ENCODE results near the gene LRIG2. TPM values are rescaled to one million over a fixed set of nuclear protein-coding genes. Genes with fewer than 3 reads are reported as not detected.
A peak's percentile ranks its signal among the peaks of the same experiment; 100 is the strongest.

LRIG2 gene
- total RNA-seq, 1 experiment from 2014 or later: 23.2 TPM

- no peaks in the 10 kb centered on the region for H3K79me2 ChIP-seq (ENCODE audit: insufficient read depth, low read length)
- no peak overlapping the region for H3K4ac ChIP-seq (ENCODE audit: low read depth, low read length)
- no peak overlapping the region for H3K4me2 ChIP-seq (ENCODE audit: insufficient read depth, insufficient read length, low read length)
- no peak overlapping the region for H3K23ac ChIP-seq (ENCODE audit: insufficient read length, low read depth, low read length)
- no peak overlapping the region for H2BK12ac ChIP-seq (ENCODE audit: insufficient read length, low read depth, low read length)
- Mint-ChIP-seq H3K4me1 (no peaks in the 10 kb centered on the region; a peak in 1 of 4 replicates), H3K27me3 (ENCODE audit: low read depth) (no peaks in the 10 kb centered on the region; the same call in 1 of the 2 replicates), H3K9me3 (peaks cover 21 to 22% of the 10 kb centered on the region in 2 experiments), H3K4me3 (no peak overlapping the region), H3K27ac (no peak overlapping the region), H3K36me3 (ENCODE audit: insufficient read depth in 1 of 3, low read depth in 3 of 3) (peaks cover 16 to 24% (median 16%) of the 10 kb centered on the region in 3 experiments)
- no peak overlapping the region for H2AFZ ChIP-seq (ENCODE audit: low read length)
- no peaks in the 10 kb centered on the region for H3K79me1 ChIP-seq (ENCODE audit: insufficient read depth, low read depth, low read length, poor library complexity, severe bottlenecking)
- H3K27ac ChIP-seq (ENCODE audit: insufficient read length, low read depth, low read length): no peak overlapping the region
- no peak overlapping the region for H4K8ac ChIP-seq (replicated peaks; ENCODE audit: insufficient read length, low read depth, low read length)
- no peak overlapping the region for H3K18ac ChIP-seq (ENCODE audit: insufficient read length, low read depth, low read length)
- no peak overlapping the region for H3T11ph ChIP-seq (ENCODE audit: low read length)
- no peak overlapping the region for H2BK120ac ChIP-seq (ENCODE audit: low read depth, low read length, poor library complexity, severe bottlenecking)
- no peaks in the 10 kb centered on the region for H3K4me1 ChIP-seq (ENCODE audit: insufficient read depth, low read length)
- peak overlapping the region; percentile 57; the same call in 1 of the 2 replicates for H3K14ac ChIP-seq (ENCODE audit: insufficient read depth, low read length)
- H3K27me3 ChIP-seq (ENCODE audit: insufficient read depth, low read length): no peaks in the 10 kb centered on the region
- H2BK5ac ChIP-seq (ENCODE audit: insufficient read length, low read length): no peak overlapping the region
- H4K20me1 ChIP-seq (ENCODE audit: control insufficient read depth, insufficient read depth, insufficient read length): no peaks in the 10 kb centered on the region
- H2BK20ac ChIP-seq (ENCODE audit: low read depth, low read length, poor library complexity, severe bottlenecking): no peak overlapping the region
- no peak overlapping the region for H4K5ac ChIP-seq (ENCODE audit: insufficient read length, low read depth, low read length)
- no CpG with 5 or more reads among the region's 10 CpGs for WGBS (ENCODE audit: extremely low coverage, insufficient read length, low lambda C conversion rate)
- no peak overlapping the region for H2AK5ac ChIP-seq (ENCODE audit: insufficient read length, low read length)
- no peaks in the 10 kb centered on the region for H3K23me2 ChIP-seq (ENCODE audit: insufficient read length, low read depth, low read length, poor library complexity, severe bottlenecking)
- no peak for TF ChIP-seq CTCF (conservative IDR thresholded peaks at IDR 0.05)
- no peak overlapping the region for H2BK15ac ChIP-seq (ENCODE audit: low read depth, low read length)
- no peak for DNase-seq
- no peak overlapping the region for H3K56ac ChIP-seq (ENCODE audit: insufficient read length, low read depth, low read length)
- no peak overlapping the region for H3K9ac ChIP-seq (ENCODE audit: extremely low read depth, insufficient read length, low read length)
- no peak overlapping the region for H4K91ac ChIP-seq (ENCODE audit: insufficient read length, low read depth, low read length)
- H3K9me3 ChIP-seq (ENCODE audit: control insufficient read depth, low read depth, low read length): no peaks in the 10 kb centered on the region
These were observed 95.9 kb downstream of the LRIG2 start for GRCh38 chr1:113168946-113169345.
